OCI-LY1 (cell line): ENCODE measurements around the gene ZBTB7C.

ENCODE experiments used
- CTCF ChIP-seq: fragments of 200-600 bp; sonication (generic), shearing (Covaris generic); IDR thresholded peaks from 2 replicates; pipeline ENCODE4 v1.5.1; 2017; ENCODE audit warnings: mild to moderate bottlenecking, antibody characterized with exemption, low read length, moderate library complexity, mixed read lengths
- EZH2 ChIP-seq: fragments of 200-600 bp; sonication (generic), shearing (Covaris generic); IDR thresholded peaks from 2 replicates; pipeline ENCODE4 v1.8.0; 2017; ENCODE audit warnings: borderline replicate concordance, mixed run types, mild to moderate bottlenecking, antibody characterized with exemption, low read length, moderate library complexity, mixed read lengths

- TF ChIP-seq CTCF (no peak), EZH2 (no peak)
These were observed 237.5 kb downstream of the ZBTB7C start for GRCh38 chr18:48171490-48172188.
